DOHH2 (cell line): ENCODE results near the gene MAF.

Experiments used
- EZH2phosphoT487 ChIP-seq: fragments of 200-600 bp; sonication (generic); IDR thresholded peaks from 2 replicates; pipeline ENCODE4 v1.6.1; 2017; ENCODE audit warnings: borderline replicate concordance, mild to moderate bottlenecking, antibody characterized with exemption, low read length, moderate library complexity, mixed read lengths
- TF ChIP-seq, protein P1 (sequence below): fragments of 200-600 bp; sonication (generic); IDR thresholded peaks from one replicate; pipeline ENCODE4 v1.5.1; 2014; ENCODE audit warnings: antibody characterized with exemption, mild to moderate bottlenecking, low read depth, low read length; ENCODE audit not compliant: poor library complexity, severe bottlenecking

DNA sequence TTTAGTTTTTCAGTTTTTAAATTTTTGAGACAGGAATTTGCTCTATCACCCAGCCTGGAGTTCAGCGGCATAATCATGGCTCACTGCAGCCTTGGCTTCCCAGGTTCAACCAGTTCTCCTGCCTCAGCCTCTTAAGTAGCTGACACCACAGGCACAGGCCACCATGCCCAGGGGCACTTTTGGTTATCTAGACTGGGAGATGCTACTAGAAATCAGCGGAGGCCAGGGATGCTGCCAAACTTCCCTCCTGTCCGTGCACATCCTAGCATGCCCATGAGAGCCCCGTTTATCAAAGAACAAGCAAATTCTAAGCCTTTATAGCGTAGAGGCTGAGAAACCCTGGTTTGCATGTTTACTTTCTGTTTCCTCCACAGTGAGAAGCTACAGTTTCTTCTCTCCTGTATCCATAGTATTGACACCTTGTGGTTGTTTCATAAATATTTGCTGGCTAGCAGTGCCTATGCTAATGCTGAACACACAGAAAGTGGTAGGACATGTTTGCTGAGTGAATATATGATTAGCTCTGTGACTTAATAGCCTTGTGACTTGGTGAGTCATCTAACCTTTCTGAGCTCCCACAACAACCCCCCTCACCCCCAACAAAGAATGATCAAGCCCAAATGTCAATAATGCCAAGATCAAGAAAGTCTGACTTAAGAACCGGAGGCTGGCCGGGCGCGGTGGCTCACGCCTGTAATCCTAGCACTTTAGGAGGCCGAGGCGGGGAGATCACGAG lies 39.2 kb upstream of the MAF start:
- TF ChIP-seq, protein P1, sequence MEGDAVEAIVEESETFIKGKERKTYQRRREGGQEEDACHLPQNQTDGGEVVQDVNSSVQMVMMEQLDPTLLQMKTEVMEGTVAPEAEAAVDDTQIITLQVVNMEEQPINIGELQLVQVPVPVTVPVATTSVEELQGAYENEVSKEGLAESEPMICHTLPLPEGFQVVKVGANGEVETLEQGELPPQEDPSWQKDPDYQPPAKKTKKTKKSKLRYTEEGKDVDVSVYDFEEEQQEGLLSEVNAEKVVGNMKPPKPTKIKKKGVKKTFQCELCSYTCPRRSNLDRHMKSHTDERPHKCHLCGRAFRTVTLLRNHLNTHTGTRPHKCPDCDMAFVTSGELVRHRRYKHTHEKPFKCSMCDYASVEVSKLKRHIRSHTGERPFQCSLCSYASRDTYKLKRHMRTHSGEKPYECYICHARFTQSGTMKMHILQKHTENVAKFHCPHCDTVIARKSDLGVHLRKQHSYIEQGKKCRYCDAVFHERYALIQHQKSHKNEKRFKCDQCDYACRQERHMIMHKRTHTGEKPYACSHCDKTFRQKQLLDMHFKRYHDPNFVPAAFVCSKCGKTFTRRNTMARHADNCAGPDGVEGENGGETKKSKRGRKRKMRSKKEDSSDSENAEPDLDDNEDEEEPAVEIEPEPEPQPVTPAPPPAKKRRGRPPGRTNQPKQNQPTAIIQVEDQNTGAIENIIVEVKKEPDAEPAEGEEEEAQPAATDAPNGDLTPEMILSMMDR: no peak
- no peak for TF ChIP-seq EZH2phosphoT487
